Activated CD8-positive, alpha-beta memory T cell treated with anti-CD3 and anti-CD28 coated beads for 24 hours (primary cell): ENCODE results near the gene SNX9.

Experiments
- DNase-seq: peaks from one replicate; pipeline ENCODE4 v3.0.0-alpha.2; 2020

SNX9 gene

DNA sequence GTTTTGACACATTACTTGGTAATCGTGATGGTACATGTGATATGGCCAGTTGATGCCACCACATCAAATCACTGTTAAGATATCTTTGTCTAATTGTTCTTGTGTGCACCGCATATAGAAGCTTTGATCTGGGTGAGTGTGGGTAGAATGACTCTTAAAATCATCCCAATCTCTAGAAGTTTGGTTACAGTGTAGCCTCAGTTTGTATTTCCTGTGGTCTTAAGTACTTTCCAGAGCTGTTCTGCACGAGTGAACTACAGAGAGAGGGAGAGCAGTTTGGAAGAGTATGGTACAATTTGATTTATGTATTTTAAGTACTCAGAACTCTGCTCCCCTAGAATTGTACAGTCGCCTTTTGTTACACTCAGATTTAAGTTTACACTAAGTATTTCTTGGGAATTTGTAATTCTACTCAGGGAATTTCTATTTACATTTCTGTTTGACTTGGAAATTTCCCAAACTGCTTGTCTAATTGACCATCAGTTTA, 37.5 kb downstream of the SNX9 start:
- DNase-seq: no peak

DNA sequence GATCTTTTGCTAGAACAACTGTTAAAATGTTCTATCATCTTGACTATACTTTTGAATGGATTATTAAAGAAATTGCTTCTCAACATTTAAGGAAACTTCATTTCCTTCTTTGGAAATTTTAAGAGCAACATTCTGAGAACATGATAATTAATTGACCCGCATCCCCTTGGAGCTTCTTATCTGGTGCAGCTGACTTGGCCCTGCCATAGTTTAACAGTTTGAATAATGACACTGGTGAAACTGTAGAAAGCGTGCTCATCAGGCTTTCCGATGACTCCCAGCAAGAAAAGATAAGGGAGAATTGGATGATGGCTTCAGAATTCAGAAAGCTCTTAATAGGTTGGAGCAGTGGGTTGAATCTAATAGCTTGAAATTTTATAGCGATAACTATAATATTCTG, 38.1 kb downstream of the SNX9 start:
- no peak for DNase-seq

DNA sequence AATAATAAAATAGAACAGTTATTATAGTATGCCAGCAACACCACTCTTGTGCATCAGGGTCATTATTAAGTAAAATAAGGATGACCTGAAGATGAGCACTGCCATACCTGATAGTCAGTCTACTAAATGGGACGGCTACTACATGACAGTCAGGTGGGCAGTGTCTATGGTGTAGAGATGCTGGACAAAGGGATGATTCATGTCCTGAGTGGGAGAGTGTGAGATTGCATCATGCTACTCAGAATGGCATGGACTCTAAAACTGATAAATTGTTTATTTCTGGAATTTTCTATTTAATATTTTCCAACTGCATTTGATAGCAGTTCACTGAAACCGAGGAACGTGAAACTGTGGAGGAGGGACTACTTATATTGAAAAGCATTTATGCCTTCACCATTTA, 38.8 kb downstream of the SNX9 start:
- DNase-seq: no peak

DNA sequence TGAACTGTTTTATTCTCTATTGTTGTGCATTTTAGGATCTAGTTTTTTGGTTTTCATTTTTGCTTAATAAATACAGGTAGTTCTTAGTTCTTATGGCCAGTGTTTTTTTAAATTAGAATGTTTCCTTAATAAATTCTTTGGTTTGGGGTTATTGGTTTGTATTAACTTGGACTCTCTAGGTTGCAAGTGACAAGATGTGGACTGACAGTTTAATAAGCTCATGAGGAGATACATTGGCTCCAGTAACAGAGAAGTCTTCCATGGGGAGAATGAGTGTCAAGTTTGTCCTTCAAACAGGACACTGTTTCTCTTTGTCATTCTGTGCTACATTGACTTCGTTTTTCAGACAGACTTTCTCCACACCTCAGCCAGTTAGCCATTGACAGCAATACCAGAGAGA, 39.7 kb downstream of the SNX9 start:
- no peak for DNase-seq

DNA sequence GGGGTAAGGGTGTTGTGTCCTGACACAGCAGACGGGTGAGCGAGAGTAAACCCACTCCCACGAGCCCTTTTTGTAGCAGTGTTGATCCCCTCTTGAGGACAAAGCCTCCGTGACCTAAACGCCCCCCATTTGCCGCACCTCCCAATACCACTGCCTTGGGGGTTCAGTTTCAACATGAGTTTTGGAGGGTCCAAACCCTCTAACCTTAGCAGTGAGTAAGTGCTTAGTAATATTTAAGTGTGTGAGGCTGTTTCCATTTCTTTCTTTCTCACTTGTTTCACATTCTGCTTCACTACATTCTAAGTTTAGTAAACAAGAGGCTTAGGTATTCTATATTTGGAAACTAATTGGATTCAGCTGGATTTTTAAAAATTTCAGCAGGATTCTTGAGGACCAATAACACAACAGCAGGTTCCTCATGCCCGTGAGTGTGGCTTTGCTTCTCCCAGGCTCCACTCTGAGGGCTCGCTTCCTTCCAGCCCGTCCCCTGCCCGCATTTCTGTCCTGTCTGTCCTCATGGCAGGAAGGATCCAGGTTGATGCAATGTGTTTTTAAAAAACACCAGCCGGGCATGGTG, 41.2 kb downstream of the SNX9 start:
- DNase-seq: no peak

DNA sequence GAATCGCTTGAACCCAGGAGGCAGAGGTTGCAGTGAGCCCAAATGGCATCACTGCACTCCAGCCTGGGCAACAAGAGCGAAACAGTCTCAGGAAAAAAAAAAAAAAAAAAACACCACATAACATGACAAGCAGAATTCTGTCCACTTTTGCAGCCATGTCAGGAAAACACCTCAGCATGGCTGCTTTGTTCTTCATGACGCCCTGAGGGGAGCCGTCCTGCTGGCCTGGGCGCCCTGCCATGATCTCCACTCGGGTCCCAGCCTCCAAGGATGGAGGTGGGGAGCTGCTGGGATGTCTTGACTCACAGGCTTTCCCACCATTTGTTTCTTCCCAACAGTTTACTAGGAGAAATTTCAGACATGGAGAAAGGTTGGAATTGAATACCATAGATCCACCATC, 42.2 kb downstream of the SNX9 start:
- no peak for DNase-seq

DNA sequence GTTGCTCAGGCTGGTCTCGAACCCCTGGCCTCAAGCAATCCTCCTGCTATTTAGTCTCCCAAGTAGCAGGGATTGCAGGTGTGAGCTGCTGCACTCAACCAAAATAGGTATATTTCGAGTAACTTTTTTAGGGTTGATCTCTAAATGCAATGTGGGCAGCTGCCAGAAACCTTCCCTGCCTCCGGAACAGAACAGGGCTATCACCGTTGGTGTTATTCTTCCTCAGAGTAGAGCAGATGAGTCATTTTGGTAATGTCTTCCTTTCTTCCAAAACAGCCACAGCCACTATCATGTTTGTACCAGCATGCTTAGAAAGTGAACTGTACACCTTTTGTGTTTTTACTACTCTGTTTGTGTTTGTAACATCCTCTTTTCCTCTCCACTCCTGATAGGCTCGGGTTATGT, 44.1 kb downstream of the SNX9 start:
- DNase-seq: no peak

DNA sequence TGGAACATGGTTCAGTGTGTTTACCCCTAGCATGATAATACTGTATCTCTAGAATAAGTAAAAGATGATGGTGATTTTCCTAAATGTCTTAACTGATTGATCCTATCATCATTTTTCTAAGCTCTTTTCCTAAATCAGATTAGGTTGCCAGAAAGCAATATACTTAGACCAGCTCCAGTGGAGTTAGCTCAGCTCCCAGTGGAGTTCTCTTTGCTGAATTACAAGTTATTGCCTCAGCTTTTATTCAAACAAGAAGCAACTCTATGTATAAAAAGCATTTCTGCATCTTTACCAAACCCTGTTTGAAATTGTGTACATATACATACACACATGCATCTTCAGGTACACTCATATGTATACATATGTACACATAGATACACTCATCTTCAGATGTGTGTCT, 44.9 kb downstream of the SNX9 start:
- DNase-seq: no peak

DNA sequence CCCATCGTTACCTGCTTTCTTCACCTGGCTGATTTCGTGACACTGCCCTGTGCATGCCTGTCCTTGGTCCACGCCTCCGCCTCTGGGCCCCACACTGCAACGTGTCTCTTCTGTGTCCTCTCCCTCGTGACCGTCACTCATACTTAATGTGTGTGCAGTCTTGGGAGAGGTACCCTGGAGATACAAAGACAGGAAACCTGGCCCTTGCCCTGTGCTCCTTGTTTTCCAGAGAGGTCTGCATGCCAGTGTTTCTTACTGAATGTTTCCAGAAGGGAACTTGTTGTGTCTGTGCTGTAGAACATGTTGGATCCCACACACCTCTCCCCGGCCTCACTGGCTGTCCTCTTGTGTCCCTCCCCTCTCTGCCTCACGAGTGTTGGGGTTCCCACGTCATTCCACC, 45.8 kb downstream of the SNX9 start:
- DNase-seq: no peak

DNA sequence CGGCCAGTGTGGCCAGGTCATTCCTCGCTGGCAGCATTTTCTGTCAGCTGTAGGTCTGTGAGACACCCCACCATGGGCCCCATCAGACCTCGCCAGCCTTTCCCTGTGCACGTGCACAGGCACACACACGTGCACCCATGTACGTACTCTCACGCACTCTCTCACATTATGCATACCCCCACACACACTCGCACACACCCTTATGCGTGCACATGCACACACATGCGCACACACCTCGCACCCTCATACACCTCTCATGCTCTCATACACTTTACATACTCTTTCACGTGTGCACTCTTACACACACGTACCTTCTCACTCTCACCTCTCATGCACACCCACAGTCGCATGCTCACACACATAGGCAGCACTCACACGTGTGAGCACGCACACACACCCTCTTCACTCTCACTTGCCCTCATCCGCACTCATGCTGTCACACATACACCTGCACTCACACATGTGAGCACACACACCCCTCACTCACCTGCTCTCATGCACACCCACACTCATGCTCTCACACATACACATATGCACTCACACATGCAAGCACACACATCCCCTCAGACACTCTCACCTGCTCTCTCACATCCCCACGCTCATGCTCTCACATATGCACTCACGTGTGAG, 46.7 kb downstream of the SNX9 start:
- no peak for DNase-seq

DNA sequence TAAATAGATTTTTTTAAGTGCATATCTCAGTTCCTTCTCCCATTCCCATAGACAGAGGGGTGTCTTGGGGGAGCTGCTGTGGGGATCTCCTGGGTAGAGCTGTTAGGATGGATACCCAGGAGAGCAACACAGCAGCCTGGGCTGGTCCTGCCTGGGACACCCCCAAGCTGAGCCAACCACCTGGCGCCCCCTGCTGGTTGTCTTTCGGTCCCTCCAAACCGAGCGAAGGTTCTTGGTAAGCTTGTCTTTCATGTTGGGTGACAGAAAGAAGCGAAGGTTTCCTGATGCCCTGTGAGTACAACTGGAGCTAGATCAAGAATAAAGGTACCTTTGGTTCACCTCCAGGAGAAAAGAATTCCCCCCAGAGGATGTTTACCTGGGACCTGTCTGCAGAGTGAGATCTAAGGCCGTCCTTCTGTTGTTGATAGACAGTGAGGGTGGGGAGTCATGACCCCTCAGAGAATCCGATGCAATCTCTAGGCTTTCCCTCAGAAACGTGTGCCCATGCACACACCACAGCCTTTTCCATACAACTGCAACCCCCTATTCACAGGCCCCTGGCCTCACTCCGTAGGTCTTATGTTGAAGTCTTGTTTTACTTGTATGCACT, 50.8 kb downstream of the SNX9 start:
- peak; percentile 95 for DNase-seq

DNA sequence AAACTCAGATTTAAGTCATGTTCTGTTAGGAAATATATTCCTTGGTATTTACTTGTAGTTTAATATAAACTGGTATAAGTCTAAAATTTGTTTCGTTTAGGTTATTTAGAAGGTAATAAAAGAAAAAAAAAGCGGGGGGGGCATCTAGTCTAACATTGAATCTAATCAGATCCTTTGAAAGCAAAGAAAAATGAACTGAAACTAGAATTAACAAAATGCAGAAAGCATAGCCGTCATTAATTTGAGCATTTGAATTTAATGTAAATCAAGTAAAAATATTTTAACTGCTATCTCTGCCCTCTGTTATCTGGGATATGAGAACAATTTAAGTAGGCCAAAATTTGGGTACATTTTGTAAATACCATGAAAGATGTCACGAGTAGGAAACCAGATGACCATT, 54.1 kb downstream of the SNX9 start:
- no peak for DNase-seq

DNA sequence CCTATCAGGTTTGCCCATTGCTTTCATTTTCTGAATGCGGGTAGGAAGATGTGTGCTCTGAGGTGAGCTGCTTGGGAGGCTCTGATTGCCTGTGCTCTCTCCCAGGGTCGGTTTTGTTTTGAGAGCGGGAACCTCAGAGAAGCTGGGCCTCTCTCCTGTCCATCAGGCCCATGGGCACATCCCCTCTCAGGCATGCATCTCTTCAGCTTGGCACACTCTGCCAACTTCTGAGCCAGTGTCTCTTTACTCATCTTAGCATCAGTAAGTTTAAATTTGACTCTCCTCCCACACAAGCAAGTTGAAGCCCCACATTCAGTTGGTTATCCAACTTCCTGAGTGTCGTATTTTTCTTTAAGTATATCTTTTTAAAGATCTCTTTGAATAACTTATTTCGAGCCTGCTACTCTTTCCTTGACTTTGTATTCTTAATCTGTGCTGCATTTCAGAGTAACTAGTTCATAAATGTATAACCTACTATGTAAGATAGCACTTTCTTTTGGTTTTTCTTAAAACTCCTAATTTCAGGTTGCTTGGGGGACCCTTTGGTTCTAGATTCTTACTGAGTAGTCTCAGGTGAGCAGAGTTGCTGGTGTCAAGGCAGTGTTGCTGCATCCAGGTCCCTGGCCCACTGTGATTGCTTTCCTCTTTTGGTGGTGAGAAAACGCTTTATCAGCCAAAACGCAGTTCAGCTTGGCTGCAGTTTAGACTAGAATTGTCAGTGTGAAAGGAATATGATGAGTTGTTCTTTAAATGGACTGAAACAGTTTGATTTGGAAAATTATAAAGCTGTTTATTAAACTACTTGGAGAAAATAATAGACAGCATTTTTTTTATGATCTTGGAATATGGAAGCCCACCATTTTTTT, 54.8 kb downstream of the SNX9 start:
- DNase-seq: no peak

DNA sequence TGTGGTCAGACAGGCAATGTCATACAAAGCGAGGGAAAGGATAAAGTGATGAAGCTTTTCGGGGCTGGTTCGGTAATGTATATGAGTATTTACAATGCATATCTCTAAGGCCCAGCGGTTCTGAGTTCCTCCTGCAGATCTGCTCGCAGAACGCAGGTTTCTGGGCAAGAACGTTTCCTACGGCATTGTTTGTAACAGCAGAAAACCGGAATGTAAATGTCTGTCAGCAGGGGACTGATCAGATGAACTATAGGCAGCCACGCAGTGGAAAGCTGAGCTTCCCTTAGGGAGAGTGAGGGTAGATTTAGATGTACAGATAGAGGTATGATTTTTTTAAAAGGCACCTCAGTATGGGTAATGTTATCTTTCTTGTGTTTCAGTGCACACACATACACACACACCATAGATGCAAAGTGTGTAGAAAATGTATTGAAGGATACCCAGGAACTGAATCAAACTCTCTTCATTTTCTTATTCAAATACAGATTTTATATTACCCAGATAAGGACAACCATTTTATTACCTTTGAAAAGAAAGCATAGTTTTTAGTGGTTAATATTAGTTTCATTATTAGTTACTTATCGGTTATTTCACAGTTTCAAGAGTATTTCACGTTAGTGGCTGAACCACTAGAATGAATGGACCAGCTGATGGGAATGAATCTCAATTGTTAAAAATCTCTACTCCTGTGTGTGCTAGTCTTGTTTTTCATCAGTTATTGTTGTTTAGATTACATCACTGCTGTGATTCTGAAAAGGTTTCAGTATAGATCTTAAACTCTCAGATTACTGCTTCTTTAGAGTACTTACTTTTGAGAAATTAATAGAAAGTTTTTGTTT, 56.2 kb downstream of the SNX9 start:
- no peak for DNase-seq

DNA sequence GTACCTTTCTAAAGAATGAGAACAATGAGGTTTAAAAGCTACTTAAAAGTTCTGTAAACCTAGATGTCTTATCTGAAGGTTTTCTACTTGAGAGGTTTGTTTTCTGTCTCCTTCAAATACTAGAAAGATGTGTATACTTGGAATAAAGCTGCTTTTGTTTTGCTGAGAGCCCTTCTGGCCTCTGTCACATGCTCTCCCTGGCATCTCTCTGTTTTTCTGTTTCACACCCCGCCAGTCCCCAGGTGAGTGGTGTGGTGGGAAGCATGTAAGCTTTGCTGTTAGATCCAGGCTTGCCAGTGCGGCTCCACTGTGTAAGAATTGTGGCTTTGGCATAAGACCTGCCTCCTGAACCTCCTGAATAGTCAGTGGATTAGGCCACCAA, 56.8 kb downstream of the SNX9 start:
- DNase-seq: no peak

DNA sequence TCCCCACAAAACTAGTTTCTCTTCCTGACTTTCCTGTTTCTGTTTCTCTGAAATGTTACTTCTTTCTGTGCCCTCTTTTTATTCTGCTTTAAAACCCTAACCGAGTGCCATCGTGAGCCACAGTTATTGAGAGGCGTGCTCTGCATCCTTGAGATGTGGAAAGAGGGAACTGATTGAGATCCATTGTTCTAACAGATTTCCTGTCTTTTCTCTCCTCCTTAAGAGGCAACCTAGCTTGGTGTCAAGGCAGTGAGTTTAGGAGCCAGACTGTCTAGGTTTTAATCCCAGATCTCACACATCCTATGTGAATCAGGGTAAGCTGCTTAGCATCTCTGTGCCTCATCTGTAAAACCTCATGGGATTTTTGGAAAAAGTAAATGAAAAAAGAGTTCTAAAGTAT, 57.5 kb downstream of the SNX9 start:
- DNase-seq: no peak

DNA sequence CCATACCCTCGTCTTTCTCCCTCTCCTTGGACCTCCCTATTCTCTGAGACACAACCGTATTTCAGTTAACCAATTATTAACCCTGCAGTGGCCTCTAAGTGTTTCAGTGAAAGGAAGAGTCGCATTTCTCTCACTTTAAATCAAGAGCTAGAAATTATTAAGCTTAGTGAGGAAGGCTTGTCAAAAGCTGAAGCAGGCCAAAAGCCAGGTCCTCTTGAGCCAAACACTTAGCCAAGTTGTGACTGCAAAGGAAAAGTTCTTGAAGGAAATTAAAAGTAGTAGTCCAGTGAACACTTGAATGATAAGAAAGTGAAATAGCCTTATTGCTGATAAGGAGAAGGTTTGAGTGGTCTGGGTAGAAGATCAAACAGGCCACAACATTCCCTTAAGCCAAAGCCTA, 58.3 kb downstream of the SNX9 start:
- no peak for DNase-seq

DNA sequence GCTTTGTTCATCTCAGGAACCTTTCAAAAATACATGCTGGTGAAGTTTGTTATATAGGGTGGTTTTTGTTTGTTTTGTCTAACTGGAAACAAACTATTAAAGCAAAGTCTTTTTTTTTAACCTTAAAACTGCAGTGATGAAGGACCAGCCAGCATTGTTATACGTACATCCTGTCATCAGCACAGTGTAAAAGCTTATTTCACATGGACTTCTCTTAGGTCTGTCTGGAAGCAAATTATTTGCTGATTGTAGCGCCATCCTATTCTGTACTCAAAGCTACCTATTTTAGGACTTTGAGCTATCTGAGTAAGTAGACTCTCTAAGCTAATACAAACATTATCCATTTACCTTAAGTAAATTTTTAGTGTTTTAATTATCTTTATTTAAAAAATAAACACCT, 61.7 kb downstream of the SNX9 start:
- no peak for DNase-seq

DNA sequence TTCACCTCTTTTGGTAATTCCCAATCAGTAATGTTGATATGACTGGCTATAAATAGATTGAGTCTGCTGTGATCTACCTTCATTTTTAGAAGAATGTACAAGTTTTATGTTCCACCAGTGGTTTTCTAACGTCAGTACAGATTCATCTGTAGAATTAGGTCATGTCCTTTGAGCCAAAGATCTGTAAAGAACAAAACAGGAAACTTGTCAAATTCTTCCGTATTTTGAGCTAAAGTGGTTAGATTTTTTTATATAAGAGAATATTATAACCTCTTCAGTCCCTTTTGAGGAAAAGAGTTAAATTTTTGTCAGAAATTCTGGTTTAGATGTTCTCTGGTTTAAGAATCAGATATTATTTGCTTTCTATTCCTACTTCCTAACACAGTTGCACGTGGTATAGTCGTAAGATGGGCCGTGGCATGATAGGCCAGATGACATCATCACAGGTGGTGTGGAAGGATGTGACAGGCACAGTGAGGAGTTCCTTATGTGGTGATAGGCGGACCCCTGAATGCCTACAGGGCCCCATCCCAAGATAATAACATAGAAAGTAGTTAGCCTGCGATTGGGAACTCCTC, 62.3 kb downstream of the SNX9 start:
- DNase-seq: no peak

DNA sequence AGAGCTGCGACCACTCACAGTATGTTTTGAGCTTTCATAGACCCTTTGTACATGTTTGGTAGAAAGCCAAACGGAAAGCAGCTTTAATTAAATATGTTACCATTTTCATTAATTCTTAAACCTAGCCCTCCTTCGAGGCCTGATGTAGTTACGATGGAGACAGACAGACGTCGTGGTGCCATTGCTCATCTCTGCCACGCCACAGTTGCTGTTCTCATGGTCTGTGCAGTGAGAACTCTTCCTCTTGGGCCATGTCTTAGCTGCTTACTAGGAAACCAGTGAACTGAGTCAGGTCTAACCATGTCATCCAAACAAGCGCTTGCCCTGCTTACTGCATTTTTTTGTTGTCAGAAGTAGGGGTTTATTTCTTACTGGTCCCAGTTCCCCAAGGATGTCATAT, 62.8 kb downstream of the SNX9 start:
- no peak for DNase-seq

DNA sequence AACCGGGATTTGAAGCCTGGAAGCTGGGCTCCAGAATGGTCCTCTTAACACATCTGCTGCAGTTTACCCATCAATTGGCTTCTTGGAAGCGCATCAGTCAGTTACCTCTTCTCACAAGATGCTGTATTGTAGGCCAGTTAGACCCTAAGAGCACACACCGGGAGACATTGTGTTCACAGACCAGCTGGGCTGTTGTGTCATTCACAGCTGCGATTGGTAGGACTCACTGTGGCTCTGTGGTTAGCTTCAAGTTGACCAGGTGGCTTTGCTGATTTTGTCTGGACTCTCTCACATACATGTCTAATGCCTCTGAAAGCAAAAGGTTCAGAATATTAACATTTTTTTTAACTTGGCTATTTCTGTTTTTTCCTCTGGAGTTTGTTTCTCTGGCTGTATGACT, 64.8 kb downstream of the SNX9 start:
- no peak for DNase-seq

DNA sequence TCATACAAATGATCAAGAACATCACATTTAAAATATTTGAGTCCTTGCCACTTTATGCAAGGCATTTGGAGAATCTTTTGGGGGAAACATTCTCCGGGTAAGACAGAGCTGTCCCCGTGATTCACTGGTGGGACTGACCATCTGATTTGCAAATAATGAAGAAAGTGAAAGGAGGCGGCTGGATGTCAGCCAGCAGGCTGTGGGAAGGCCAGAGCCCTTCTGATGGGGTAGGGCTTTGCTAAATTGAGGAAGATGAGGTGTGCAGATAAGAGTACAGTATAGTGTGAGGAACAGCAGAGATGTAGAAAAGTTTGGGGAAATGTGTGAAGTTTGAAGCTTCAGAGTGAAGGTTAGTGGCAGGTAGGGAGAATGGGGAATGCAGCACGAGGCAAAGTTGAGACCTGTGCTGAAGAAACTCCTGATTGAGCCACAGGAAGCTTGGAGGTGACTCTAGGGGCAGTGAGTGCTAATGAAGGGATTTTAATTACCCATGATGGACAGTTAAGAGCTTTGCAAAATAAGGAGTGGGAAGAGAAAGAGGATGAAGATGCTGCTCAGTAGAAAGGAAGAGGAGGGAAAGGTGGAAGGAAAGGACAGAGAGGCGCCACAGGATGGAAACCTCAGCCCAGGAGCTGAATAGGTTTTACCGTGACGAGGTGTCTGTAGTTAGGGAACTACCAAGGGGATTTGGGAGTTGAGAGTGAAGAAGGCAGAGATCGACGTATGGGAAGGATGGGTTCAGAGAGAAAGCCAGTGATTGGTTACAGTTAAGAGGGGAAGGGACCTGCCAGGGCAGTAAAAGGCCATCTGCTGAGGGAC, 68.7 kb downstream of the SNX9 start:
- DNase-seq: no peak
